ENCODE results near the gene KCNK4.
"Not testable (repeated sequence)": the region's sequence is repeated elsewhere in the genome, so short reads cannot be mapped to it uniquely, and the experiment has no call there.

KCNK4 gene

DNA sequence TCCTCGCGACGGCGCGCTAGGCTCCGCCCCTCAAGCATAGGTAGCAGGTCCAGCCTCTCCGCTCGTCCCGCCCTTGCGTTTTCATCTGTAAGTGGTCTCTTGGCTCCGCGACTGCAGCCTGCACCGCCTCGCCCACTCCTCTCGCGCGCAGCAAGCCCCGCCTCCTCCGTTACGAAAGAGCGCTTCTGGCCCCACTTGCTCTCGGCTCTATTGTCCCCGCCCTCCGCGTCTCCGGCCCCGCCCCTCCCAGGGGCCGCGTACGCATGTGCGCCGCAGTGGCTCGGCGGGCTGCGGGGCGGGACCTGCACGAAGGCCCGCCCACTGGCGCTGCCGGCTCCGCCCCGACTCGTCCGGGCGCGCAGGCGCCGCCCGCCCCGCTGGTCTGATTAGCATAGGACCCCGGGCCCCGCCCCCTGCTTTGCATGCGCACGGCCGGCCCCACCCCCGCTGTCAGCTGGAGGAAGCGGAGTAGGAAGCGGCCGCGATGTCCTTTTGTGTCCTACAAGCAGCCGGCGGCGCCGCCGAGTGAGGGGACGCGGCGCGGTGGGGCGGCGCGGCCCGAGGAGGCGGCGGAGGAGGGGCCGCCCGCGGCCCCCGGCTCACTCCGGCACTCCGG lies 14.1 kb downstream of the KCNK4 start, which contains the start of gene ESRRA:
TSS of gene ESRRA (plus strand) at position 450 of the 616 bp plus-strand sequence. CDS start 1,656 bp downstream, outside the sequence.
- peak within 1 kb of the TSS; percentile 98 for H3K9ac ChIP-seq
- peaks cover 26% of the 10 kb centered on the region for H3K79me2 ChIP-seq (ENCODE audit: insufficient read depth, low read depth)
- H3K4me1 ChIP-seq (ENCODE audit: low read depth, poor library complexity, severe bottlenecking), result peaks cover 52% of the 10 kb centered on the region
- no peaks in the 10 kb centered on the region for H3K36me3 ChIP-seq (ENCODE audit: insufficient read depth)
- no peaks in the 10 kb centered on the region for H4K20me1 ChIP-seq (ENCODE audit: insufficient read depth)
- H3K4me3 ChIP-seq (IDR thresholded peaks at IDR 0.05; ENCODE audit: insufficient read depth, low read depth, low read length), result no peak within 1 kb of the TSS
- H3K4me2 ChIP-seq, result peak within 1 kb of the TSS; percentile 90
- H2AFZ ChIP-seq (ENCODE audit: low read depth), result peak within 1 kb of the TSS; percentile 77
- TF ChIP-seq, protein P1, sequence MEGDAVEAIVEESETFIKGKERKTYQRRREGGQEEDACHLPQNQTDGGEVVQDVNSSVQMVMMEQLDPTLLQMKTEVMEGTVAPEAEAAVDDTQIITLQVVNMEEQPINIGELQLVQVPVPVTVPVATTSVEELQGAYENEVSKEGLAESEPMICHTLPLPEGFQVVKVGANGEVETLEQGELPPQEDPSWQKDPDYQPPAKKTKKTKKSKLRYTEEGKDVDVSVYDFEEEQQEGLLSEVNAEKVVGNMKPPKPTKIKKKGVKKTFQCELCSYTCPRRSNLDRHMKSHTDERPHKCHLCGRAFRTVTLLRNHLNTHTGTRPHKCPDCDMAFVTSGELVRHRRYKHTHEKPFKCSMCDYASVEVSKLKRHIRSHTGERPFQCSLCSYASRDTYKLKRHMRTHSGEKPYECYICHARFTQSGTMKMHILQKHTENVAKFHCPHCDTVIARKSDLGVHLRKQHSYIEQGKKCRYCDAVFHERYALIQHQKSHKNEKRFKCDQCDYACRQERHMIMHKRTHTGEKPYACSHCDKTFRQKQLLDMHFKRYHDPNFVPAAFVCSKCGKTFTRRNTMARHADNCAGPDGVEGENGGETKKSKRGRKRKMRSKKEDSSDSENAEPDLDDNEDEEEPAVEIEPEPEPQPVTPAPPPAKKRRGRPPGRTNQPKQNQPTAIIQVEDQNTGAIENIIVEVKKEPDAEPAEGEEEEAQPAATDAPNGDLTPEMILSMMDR (conservative IDR thresholded peaks at IDR 0.05; ENCODE audit: low read depth, low read length), result no peak
- H3K27ac ChIP-seq, result peak within 1 kb of the TSS; percentile 100
- peaks cover 6% of the 10 kb centered on the region for H3K27me3 ChIP-seq (ENCODE audit: insufficient read depth, low read depth)

DNA sequence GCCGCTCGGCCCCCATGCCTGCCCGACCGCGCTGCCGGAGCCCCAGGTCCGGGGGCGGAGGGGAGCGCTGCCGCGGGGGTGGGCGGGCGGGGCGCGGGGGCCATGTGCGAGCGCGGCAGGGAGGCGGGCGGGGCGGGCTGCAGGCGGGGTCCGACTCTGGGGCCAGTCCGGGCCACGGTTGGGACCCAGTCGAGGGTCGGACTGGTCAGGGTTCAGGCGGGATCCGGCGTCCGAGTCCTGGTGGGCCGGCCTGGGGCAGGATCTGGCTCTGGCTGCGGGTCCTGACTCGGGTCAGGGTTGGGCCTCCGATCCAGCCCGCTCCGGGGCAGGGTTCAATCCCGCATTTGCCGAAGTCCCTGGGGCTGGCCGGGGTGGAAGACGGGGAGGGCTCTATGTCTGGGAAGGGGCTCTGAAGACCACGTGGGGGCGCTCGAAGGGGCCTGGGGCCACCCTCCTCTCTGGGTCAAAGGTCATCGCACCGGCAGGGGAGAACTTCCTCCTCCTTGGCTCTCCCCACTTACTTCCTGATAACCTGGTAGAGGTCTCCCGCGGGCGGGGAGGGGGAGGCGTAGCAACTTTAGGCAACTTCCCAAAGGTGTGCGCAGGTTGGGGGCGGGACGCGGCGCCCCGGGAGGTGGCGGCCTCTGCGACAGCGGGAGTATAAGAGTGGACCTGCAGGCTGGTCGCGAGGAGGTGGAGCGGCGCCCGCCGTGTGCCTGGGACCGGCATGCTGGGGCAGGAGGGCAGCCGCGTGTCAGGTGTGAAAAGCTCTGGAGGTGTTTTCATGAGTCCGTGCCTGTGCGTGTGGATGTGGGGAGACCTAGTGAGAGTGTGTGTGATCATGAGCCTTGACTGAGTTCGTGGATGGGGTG lies 14.8 kb downstream of the KCNK4 start:
- H3K79me2 ChIP-seq (ENCODE audit: insufficient read depth, low read depth), result peaks cover 33% of the 10 kb centered on the region
- peaks cover 48% of the 10 kb centered on the region for H3K4me1 ChIP-seq (ENCODE audit: low read depth, poor library complexity, severe bottlenecking)
- H3K4me2 ChIP-seq, result peak overlapping the region; percentile 90
- peak overlapping the region; percentile 37 for H2AFZ ChIP-seq (ENCODE audit: low read depth)
- no peaks in the 10 kb centered on the region; the same call in 1 of the 2 replicates for H3K27me3 ChIP-seq (ENCODE audit: insufficient read depth, low read depth)
- TF ChIP-seq, protein P1 (conservative IDR thresholded peaks at IDR 0.05; ENCODE audit: low read depth, low read length), result peak; percentile 47; the same call in 1 of the 2 replicates
- no peaks in the 10 kb centered on the region for H4K20me1 ChIP-seq (ENCODE audit: insufficient read depth)
- H3K36me3 ChIP-seq (ENCODE audit: insufficient read depth), result no peaks in the 10 kb centered on the region
- H3K4me3 ChIP-seq (IDR thresholded peaks at IDR 0.05; ENCODE audit: insufficient read depth, low read depth, low read length), result no peak overlapping the region
- peak overlapping the region; percentile 75 for H3K27ac ChIP-seq
- H3K9ac ChIP-seq, result peak overlapping the region; percentile 76

DNA sequence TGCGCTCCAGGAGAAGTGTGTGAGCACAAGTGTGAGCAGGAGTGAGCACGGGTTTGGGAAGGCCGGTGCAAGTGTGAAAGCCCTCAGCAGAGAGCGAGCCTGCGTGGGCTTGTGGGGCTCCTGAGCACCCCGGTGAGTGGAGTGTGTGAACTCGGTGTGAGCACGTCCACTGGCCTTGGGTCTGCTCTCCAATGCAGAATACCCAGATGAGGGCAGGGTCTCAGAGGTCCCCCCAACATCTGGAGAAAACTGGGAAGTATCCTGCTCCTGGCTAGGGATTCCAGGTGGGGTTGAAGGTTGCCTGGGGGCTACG lies 15.4 kb downstream of the KCNK4 start:
- Histone ChIP-seq H3K27me3 (ENCODE audit: insufficient read depth, low read depth) (no peaks in the 10 kb centered on the region; the same call in 1 of the 2 replicates), H4K20me1 (ENCODE audit: insufficient read depth) (no peaks in the 10 kb centered on the region), H3K4me2 (peak overlapping the region; percentile 90), H3K9ac (peak overlapping the region; percentile 76), H3K4me1 (ENCODE audit: low read depth, poor library complexity, severe bottlenecking) (peaks cover 42% of the 10 kb centered on the region), H3K79me2 (ENCODE audit: insufficient read depth, low read depth) (peaks cover 36% of the 10 kb centered on the region), H2AFZ (ENCODE audit: low read depth) (peak overlapping the region; percentile 37), H3K27ac (peak overlapping the region; percentile 75), H3K36me3 (ENCODE audit: insufficient read depth) (no peaks in the 10 kb centered on the region), H3K4me3 (IDR thresholded peaks at IDR 0.05; ENCODE audit: insufficient read depth, low read depth, low read length) (no peak overlapping the region)
- TF ChIP-seq, protein P1 (conservative IDR thresholded peaks at IDR 0.05; ENCODE audit: low read depth, low read length), result no peak

- Histone ChIP-seq H3K27ac (peak overlapping the region; percentile 75), H4K20me1 (ENCODE audit: insufficient read depth) (no peaks in the 10 kb centered on the region), H3K27me3 (ENCODE audit: insufficient read depth, low read depth) (no peaks in the 10 kb centered on the region), H3K79me2 (ENCODE audit: insufficient read depth, low read depth) (peaks cover 36% of the 10 kb centered on the region), H3K36me3 (ENCODE audit: insufficient read depth) (no peaks in the 10 kb centered on the region), H3K9ac (peak overlapping the region; percentile 76; the same call in 1 of the 2 replicates), H3K4me1 (ENCODE audit: low read depth, poor library complexity, severe bottlenecking) (peaks cover 42% of the 10 kb centered on the region), H2AFZ (ENCODE audit: low read depth) (no peak overlapping the region), H3K4me2 (peak overlapping the region; percentile 90), H3K4me3 (IDR thresholded peaks at IDR 0.05; ENCODE audit: insufficient read depth, low read depth, low read length) (no peak overlapping the region)
- TF ChIP-seq, protein P1 (conservative IDR thresholded peaks at IDR 0.05; ENCODE audit: low read depth, low read length), result no peak
Observed at GRCh38 chr11:64306876-64307622, 15.9 kb downstream of the KCNK4 start.

GRCh38 chr11:64307795-64308194 lies 16.7 kb downstream of the KCNK4 start:
- not testable (repeated sequence) for H3K4me3 ChIP-seq (IDR thresholded peaks at IDR 0.05; ENCODE audit: insufficient read depth, low read depth, low read length); H3K27me3 ChIP-seq (ENCODE audit: insufficient read depth, low read depth); H3K36me3 ChIP-seq (ENCODE audit: insufficient read depth); H2AFZ ChIP-seq (ENCODE audit: low read depth); H3K9ac ChIP-seq; H4K20me1 ChIP-seq (ENCODE audit: insufficient read depth)
- Histone ChIP-seq H3K4me2 (0 out of 2 replicates have a peak overlapping the region, but pooled peaks have one; percentile 17), H3K79me2 (ENCODE audit: insufficient read depth, low read depth) (peaks cover 44% of the 10 kb centered on the region), H3K4me1 (ENCODE audit: low read depth, poor library complexity, severe bottlenecking) (peaks cover 41% of the 10 kb centered on the region), H3K27ac (peak overlapping the region; percentile 11; the same call in 1 of the 2 replicates)
